ENCODE measurements around the gene MLLT3. TPM values are rescaled to one million over a fixed set of nuclear protein-coding genes. Genes with fewer than 3 reads are reported as not detected.

Gene MLLT3
- total and polyA plus RNA-seq, 2 of the 8 experiments (the other 6 are each of a cell fraction or from before 2014, with no cell fraction given) = 5.9 to 9.6 TPM

DNA sequence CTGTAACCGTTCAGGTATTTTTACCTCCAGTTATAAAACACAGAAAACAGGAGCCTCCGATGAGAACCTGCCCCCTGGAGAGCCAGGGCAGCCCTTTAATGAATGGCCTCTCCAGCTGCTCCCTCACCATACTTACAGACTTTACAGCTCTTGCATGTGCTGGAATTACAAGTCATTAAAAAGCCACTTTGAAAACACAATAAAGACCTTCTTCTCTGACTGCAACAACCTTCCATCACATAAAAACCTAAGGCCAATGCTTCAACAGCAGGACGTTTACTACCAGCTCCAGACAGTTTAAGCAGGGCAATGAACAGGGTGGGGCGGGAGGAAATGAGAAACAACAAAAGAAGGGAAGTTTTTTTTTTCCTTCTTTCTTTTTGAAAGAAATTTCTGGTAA, 213.8 kb downstream of the MLLT3 start:
- Histone ChIP-seq H3K27me3 (replicated peaks in 1 of 4; ENCODE audit: control insufficient read depth in 3 of 4, extremely low read depth in 1 of 4, insufficient read depth in 3 of 4, low read length in 3 of 4) (no peaks in the 10 kb centered on the region), H4K20me1 (replicated peaks in 1 of 2; ENCODE audit: control insufficient read depth in 1 of 2, insufficient read depth in 2 of 2, low read length in 2 of 2) (no peaks in the 10 kb centered on the region), H3K23me2 (ENCODE audit: low read depth, low read length) (no peaks in the 10 kb centered on the region), H3K4ac (replicated peaks; ENCODE audit: insufficient read length, low read depth, low read length) (no peak overlapping the region), H3K4me2 (ENCODE audit: insufficient read depth in 1 of 2, low read depth in 2 of 2, low read length in 2 of 2) (peak overlapping the region; percentile 19 to 30; a peak in 2 of 4 replicates), H3K23ac (ENCODE audit: insufficient read length) (no peak overlapping the region), H2BK120ac (replicated peaks; ENCODE audit: low read depth, low read length) (no peak overlapping the region), H3K4me1 (replicated peaks in 1 of 4; ENCODE audit: control insufficient read depth in 3 of 4, insufficient read depth in 4 of 4, low read length in 3 of 4) (peaks cover 0 to 5% (median 2%) of the 10 kb centered on the region in 4 experiments; a peak in 4 of 7 replicates), H2BK20ac (ENCODE audit: low read length) (no peak overlapping the region), H2BK12ac (ENCODE audit: low read depth, low read length) (no peak overlapping the region), H2AFZ (ENCODE audit: low read length) (no peak overlapping the region), H2BK15ac (ENCODE audit: low read length) (no peak overlapping the region), H3K79me1 (ENCODE audit: low read depth, low read length) (no peaks in the 10 kb centered on the region), H3K9ac (replicated peaks in 1 of 4; ENCODE audit: extremely low read depth in 1 of 4, low read depth in 3 of 4, low read length in 3 of 4) (no peak overlapping the region), H4K91ac (replicated peaks; ENCODE audit: insufficient read length, low read length) (no peak overlapping the region), H4K8ac (ENCODE audit: extremely low read depth, insufficient read depth, low read length) (no peak overlapping the region), H2AK5ac (ENCODE audit: low read depth, low read length) (no peak overlapping the region), H4K5ac (ENCODE audit: insufficient read length, low read depth, low read length) (no peak overlapping the region), H3K56ac (replicated peaks; ENCODE audit: insufficient read length, low read depth, low read length) (no peak overlapping the region), H3K79me2 (ENCODE audit: control insufficient read depth in 1 of 2, insufficient read depth in 2 of 2, low read length in 2 of 2) (no peaks in the 10 kb centered on the region), H3K18ac (ENCODE audit: extremely low read depth, low read length) (no peak overlapping the region; the same call in 1 of the 2 replicates), H3K36me3 (ENCODE audit: control insufficient read depth in 2 of 4, insufficient read depth in 4 of 4, low read length in 3 of 4) (no peaks in the 10 kb centered on the region), H3K9me3 (ENCODE audit: insufficient read depth in 2 of 2, low read depth in 1 of 2, low read length in 1 of 2) (no peaks in the 10 kb centered on the region), H3K4me3 (ENCODE audit: extremely low read depth in 1 of 4, insufficient read depth in 2 of 4, low read depth in 3 of 4, low read length in 4 of 4) (no peak overlapping the region; a peak in 1 of 8 replicates), H3K27ac (ENCODE audit: low read depth, low read length) (no peak overlapping the region), H3K14ac (ENCODE audit: insufficient read length) (no peak overlapping the region), H2BK5ac (ENCODE audit: low read depth, low read length) (no peak overlapping the region)
- ChIA-PET POLR2A (ENCODE audit: partially characterized antibody) (no interaction called here), CTCF (ENCODE audit: partially characterized antibody) (interaction anchor here (0.7 to 2.6 kb wide), 6 partner anchors 15 to 940 kb away, joined by 3 to 9 read pairs (median 5); no protein-coding TSS in a partner anchor)
- TF ChIP-seq CEBPB (IDR thresholded peaks at IDR 0.05; ENCODE audit: low read depth, low read length) (no peak), RBBP5 (IDR thresholded peaks at IDR 0.05; ENCODE audit: borderline replicate concordance, low read depth, low read length) (no peak)
- 42% methylated on average over 4 of the region's 4 CpGs; no CpG with 5 or more reads in 1 of the 2 experiments for WGBS, 2 experiments (ENCODE audit: extremely low coverage in 1 of 2, insufficient coverage in 1 of 2, insufficient read length in 1 of 2, insufficient replicate concordance in 2 of 2, low coverage in 1 of 2, low lambda C conversion rate in 2 of 2, missing lambda C conversion rate in 1 of 2)
- FAIRE-seq (no peak), DNase-seq (ENCODE audit: low read depth in 1 of 2, low spot score in 2 of 2) (no peak)

All from H1 (cell line).